PC-3 (cell line): ENCODE measurements around the gene RAP1GAP2.

ENCODE experiments used
- EZH2 ChIP-seq: fragments of 300-600 bp; sonication (generic); IDR thresholded peaks from one replicate; pipeline ENCODE4 v1.6.1; 2017; ENCODE audit warnings: antibody characterized with exemption, mild to moderate bottlenecking, low read length; ENCODE audit not compliant: unreplicated experiment
- TF ChIP-seq, protein P1 (sequence below): fragments of 300-600 bp; sonication (generic); conservative IDR thresholded peaks from 2 replicates; pipeline ENCODE4 v1.5.1; 2017; ENCODE audit warnings: antibody characterized with exemption, low read depth, mild to moderate bottlenecking, low read length

- TF ChIP-seq, protein P1, sequence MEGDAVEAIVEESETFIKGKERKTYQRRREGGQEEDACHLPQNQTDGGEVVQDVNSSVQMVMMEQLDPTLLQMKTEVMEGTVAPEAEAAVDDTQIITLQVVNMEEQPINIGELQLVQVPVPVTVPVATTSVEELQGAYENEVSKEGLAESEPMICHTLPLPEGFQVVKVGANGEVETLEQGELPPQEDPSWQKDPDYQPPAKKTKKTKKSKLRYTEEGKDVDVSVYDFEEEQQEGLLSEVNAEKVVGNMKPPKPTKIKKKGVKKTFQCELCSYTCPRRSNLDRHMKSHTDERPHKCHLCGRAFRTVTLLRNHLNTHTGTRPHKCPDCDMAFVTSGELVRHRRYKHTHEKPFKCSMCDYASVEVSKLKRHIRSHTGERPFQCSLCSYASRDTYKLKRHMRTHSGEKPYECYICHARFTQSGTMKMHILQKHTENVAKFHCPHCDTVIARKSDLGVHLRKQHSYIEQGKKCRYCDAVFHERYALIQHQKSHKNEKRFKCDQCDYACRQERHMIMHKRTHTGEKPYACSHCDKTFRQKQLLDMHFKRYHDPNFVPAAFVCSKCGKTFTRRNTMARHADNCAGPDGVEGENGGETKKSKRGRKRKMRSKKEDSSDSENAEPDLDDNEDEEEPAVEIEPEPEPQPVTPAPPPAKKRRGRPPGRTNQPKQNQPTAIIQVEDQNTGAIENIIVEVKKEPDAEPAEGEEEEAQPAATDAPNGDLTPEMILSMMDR: no peak
- no peak for TF ChIP-seq EZH2
Observed at GRCh38 chr17:2749784-2750181, 46.5 kb upstream of the RAP1GAP2 start.
